ENCODE data around the gene PKD1. TPM values are rescaled to one million over a fixed set of nuclear protein-coding genes. Genes with fewer than 3 reads are reported as not detected.

The PKD1 gene
- polyA plus RNA-seq, 1 donor from 2014 or later: 176 TPM

DNA sequence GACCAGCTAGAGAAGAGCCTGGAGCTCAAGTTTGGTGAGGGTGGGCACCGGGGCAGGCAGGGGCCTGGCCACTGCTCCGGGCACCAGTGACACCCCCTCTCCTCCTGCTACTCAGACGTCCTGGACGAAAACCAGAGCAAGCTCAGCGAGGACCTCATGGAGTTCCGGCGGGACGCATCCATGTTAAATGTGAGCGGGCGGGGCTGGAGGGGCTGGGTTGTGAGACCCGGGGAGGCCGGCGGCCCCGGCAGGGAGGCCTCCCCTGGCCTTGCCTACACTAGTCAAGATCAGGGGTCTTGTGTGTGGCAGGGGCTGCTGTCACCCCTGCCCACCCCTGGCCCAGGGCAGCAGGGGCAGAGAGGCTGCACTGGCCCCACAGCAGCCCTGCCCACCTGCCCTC is 37.7 kb upstream of the PKD1 start:
- Histone ChIP-seq H2AFZ (ENCODE audit: low read depth, low read length) (no peak overlapping the region), H4K20me1 (ENCODE audit: insufficient read depth) (no peaks in the 10 kb centered on the region), H3K27me3 (ENCODE audit: insufficient read depth, low read depth, low read length) (no peaks in the 10 kb centered on the region), H3K36me3 (ENCODE audit: insufficient read depth, low read length) (no peaks in the 10 kb centered on the region), H3K79me2 (replicated peaks; ENCODE audit: insufficient read depth, low read length) (no peaks in the 10 kb centered on the region), H3K27ac (ENCODE audit: low read length) (no peak overlapping the region), H3K4me2 (ENCODE audit: low read length) (no peak overlapping the region), H3K9ac (ENCODE audit: low read length) (no peak overlapping the region), H3K4me3 (ENCODE audit: low read length) (no peak overlapping the region), H3K9me3 (ENCODE audit: low read length) (no peaks in the 10 kb centered on the region), H3F3A (ENCODE audit: insufficient read depth, low read length, poor library complexity, severe bottlenecking) (no peaks in the 10 kb centered on the region), H3K9me2 (ENCODE audit: insufficient read depth, low read length) (no peaks in the 10 kb centered on the region)
- TF ChIP-seq, protein P1, sequence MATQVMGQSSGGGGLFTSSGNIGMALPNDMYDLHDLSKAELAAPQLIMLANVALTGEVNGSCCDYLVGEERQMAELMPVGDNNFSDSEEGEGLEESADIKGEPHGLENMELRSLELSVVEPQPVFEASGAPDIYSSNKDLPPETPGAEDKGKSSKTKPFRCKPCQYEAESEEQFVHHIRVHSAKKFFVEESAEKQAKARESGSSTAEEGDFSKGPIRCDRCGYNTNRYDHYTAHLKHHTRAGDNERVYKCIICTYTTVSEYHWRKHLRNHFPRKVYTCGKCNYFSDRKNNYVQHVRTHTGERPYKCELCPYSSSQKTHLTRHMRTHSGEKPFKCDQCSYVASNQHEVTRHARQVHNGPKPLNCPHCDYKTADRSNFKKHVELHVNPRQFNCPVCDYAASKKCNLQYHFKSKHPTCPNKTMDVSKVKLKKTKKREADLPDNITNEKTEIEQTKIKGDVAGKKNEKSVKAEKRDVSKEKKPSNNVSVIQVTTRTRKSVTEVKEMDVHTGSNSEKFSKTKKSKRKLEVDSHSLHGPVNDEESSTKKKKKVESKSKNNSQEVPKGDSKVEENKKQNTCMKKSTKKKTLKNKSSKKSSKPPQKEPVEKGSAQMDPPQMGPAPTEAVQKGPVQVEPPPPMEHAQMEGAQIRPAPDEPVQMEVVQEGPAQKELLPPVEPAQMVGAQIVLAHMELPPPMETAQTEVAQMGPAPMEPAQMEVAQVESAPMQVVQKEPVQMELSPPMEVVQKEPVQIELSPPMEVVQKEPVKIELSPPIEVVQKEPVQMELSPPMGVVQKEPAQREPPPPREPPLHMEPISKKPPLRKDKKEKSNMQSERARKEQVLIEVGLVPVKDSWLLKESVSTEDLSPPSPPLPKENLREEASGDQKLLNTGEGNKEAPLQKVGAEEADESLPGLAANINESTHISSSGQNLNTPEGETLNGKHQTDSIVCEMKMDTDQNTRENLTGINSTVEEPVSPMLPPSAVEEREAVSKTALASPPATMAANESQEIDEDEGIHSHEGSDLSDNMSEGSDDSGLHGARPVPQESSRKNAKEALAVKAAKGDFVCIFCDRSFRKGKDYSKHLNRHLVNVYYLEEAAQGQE (IDR thresholded peaks at IDR 0.05; ENCODE audit: borderline replicate concordance): no peak
- TF ChIP-seq RAD21 (conservative IDR thresholded peaks at IDR 0.05) (no peak), SMC3 (conservative IDR thresholded peaks at IDR 0.05; ENCODE audit: poor library complexity) (no peak), EZH2 (IDR thresholded peaks at IDR 0.05; ENCODE audit: borderline replicate concordance, insufficient read depth, low read length, poor library complexity, severe bottlenecking) (no peak), MXI1 (conservative IDR thresholded peaks at IDR 0.05; ENCODE audit: poor library complexity, severe bottlenecking) (no peak), EP300 (conservative IDR thresholded peaks at IDR 0.05; ENCODE audit: poor library complexity, severe bottlenecking) (no peak), TAF1 (IDR thresholded peaks at IDR 0.05; ENCODE audit: low read depth) (no peak), POLR2AphosphoS5 (IDR thresholded peaks at IDR 0.05) (no peak)
- TF ChIP-seq, protein P2, sequence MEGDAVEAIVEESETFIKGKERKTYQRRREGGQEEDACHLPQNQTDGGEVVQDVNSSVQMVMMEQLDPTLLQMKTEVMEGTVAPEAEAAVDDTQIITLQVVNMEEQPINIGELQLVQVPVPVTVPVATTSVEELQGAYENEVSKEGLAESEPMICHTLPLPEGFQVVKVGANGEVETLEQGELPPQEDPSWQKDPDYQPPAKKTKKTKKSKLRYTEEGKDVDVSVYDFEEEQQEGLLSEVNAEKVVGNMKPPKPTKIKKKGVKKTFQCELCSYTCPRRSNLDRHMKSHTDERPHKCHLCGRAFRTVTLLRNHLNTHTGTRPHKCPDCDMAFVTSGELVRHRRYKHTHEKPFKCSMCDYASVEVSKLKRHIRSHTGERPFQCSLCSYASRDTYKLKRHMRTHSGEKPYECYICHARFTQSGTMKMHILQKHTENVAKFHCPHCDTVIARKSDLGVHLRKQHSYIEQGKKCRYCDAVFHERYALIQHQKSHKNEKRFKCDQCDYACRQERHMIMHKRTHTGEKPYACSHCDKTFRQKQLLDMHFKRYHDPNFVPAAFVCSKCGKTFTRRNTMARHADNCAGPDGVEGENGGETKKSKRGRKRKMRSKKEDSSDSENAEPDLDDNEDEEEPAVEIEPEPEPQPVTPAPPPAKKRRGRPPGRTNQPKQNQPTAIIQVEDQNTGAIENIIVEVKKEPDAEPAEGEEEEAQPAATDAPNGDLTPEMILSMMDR (IDR thresholded peaks at IDR 0.05; ENCODE audit: poor library complexity, severe bottlenecking): no peak

DNA sequence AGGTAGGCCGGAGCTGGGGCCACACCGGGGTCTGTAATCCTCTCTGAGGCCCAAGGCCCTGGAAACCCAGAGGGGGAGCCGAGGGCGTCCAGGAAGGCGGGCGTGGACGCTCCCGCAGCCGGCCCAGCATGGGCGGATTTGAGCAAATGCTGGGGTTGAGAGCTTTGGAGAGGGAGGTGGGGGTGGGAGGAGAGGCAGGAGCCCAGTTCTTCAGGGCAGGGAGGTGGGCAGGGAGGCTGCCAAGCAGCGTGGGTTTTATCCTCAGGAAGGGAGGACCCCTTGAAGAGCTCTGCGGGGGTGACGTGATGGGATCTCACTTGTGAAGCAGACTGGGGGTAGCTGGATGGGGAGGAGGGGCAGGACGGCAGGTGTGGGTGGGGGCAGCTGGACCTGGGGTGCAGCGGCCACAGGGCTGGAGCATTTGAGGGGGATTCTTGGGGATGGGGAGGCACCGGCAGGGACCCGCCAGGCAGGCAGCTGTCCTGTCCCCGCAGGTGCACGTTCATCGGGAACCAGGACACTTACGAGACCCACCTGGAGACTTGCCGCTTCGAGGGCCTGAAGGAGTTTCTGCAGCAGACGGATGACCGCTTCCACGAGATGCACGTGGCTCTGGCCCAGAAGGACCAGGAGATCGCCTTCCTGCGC is 37.1 kb upstream of the PKD1 start:
- TF ChIP-seq MXI1 (conservative IDR thresholded peaks at IDR 0.05; ENCODE audit: poor library complexity, severe bottlenecking) (no peak), EZH2 (IDR thresholded peaks at IDR 0.05; ENCODE audit: borderline replicate concordance, insufficient read depth, low read length, poor library complexity, severe bottlenecking) (no peak), RAD21 (conservative IDR thresholded peaks at IDR 0.05) (no peak), POLR2AphosphoS5 (IDR thresholded peaks at IDR 0.05) (no peak), SMC3 (conservative IDR thresholded peaks at IDR 0.05; ENCODE audit: poor library complexity) (no peak), TAF1 (IDR thresholded peaks at IDR 0.05; ENCODE audit: low read depth) (no peak), EP300 (conservative IDR thresholded peaks at IDR 0.05; ENCODE audit: poor library complexity, severe bottlenecking) (no peak)
- TF ChIP-seq, protein P1 (IDR thresholded peaks at IDR 0.05; ENCODE audit: borderline replicate concordance): no peak
- TF ChIP-seq, protein P2 (IDR thresholded peaks at IDR 0.05; ENCODE audit: poor library complexity, severe bottlenecking): no peak
- H3K36me3 ChIP-seq (ENCODE audit: insufficient read depth, low read length): no peaks in the 10 kb centered on the region

More for the DNA sequence above, 37.1 kb upstream of the PKD1 start:
- Histone ChIP-seq H4K20me1 (ENCODE audit: insufficient read depth) (no peaks in the 10 kb centered on the region), H3K27me3 (ENCODE audit: insufficient read depth, low read depth, low read length) (no peaks in the 10 kb centered on the region), H3K4me2 (ENCODE audit: low read length) (no peak overlapping the region), H3K27ac (ENCODE audit: low read length) (no peak overlapping the region), H3K9me3 (ENCODE audit: low read length) (no peaks in the 10 kb centered on the region), H3K9ac (ENCODE audit: low read length) (no peak overlapping the region), H3K9me2 (ENCODE audit: insufficient read depth, low read length) (no peaks in the 10 kb centered on the region), H3F3A (ENCODE audit: insufficient read depth, low read length, poor library complexity, severe bottlenecking) (no peaks in the 10 kb centered on the region), H3K79me2 (replicated peaks; ENCODE audit: insufficient read depth, low read length) (no peaks in the 10 kb centered on the region), H3K4me3 (ENCODE audit: low read length) (no peak overlapping the region), H2AFZ (ENCODE audit: low read depth, low read length) (no peak overlapping the region)

Data from neural cell (in vitro differentiated cells).